T-helper 9 cell (primary cell): ENCODE measurements around the gene EIF5A2.
"Not testable (repeated sequence)": the region's sequence is repeated elsewhere in the genome, so short reads cannot be mapped to it uniquely, and the experiment has no call there.

Experiments
- DNase-seq: peaks from one replicate; pipeline ENCODE4 v3.0.0-alpha.2; 2020
- total RNA-seq, 2 donors: gene quantifications; one replicate each; lab custom pipeline; 2026; lab: John Stamatoyannopoulos, UW

Gene EIF5A2
- 15.9 to 23.6 reads per million in 2 donors for total RNA-seq

DNA sequence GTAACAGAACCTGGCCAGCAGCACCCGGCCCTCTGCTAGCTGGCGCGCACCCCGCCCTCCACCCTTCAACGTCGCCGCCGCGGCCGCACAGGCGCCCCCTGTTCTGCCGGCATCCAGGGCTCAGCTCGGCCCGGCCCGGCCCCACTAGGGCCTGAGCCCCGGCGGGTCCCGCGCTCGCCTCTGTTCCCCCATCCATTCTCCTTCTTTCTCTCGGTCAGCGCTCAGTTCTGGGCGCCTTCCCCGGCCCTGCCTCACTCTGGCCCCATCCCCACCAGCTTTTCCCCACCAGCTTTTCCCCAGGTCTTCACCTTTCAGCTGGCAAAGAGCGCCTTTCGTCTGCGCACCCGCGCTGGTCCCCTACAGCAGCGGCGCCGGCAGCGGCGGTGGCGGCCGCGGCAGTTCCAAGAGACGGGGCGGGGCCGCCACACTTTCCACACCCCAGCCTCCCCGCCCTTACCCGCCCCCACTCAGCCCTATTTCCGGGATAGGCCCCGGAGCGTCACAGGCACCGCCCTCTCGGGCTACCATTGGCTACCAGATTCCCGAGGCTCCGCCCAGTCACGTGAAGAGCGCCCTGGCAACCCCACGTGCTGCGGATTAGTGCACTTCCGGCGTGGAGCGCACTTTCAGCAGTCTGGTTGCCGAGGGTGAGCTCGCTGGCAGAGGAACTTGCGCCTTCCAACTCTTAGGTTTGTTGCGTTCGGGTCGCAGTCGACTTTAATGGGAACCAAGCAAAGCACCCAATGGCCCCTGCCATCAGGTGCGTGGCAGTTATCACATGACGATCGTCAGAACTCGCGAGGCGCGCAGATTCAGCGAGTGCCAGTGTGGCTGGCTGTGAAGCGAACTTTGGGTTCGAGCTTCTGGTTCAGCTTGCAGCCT is at the start of gene EIF5A2:
Gene EIF5A2, minus strand, starts transcription at position 403 of the 882 bp plus-strand sequence. CDS start 831 bp downstream, outside the sequence.
- DNase-seq, result peak; percentile 93

- DNase-seq, result no peak
These were observed 48.2 kb upstream of the EIF5A2 start for GRCh38 chr3:170956647-170957046.

DNA sequence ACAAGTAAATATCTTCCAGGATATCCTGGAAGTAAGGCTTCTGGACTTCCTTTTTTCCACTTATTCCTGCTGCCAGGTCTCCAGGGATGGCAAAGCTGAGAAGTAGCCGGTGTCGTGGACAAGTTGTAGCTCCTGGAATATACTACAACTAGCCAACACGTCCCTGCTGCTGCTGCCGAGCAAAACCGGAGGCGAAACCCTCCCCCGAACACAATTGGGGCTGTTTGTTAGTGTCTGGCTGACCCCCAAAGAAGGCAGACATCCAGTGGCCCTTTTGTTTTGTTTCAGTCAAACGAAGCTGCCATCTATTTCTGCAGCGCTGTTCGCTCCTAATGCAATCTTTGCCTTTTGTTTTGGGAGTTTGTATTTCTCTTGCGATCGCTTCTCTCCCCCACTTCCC is 45.3 kb upstream of the EIF5A2 start:
- no peak for DNase-seq

DNA sequence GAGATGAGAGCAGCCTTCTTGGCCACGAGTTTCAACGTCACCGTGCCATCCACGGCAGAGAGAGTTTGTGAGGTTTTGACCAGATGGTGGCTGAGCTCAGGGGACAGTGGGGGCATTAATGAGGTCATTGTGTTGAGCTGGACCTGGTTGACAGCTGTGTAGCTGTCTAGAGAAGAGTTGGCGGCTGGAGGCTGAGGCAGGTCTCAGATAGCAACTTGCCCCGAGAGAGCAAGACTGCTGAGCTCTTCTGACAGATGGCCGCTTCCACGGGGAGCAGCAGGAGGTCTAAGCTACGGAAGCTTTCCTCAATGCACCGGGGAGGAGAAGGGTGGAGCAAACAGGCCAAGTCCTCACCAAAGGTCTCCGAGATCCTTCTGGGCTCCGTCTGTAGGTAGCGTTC is 44.8 kb upstream of the EIF5A2 start:
- no peak for DNase-seq

GRCh38 chr3:170949211-170949610 is 40.8 kb upstream of the EIF5A2 start:
- DNase-seq, result no peak

GRCh38 chr3:170947018-170947769 is 38.8 kb upstream of the EIF5A2 start:
- DNase-seq, result no peak

DNA sequence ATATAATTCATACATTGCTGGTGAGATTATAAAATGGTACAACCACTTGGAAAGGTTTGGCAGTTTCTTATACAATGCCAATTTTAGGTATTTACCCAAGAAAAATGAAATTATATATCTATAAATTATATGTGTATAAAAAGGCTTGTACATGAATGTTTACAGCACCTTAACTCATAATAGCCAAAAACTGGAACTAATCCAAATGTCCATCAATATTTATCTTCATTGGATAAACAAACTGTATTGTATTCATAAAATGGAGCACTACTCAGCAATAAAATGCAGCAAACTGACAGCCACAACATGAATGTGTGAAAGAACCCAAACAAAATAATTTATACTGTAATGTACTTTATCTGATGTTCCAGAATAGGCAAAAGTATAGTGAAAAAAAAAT is 33.6 kb upstream of the EIF5A2 start:
- DNase-seq, result no peak

- no peak for DNase-seq
These were observed 33.1 kb upstream of the EIF5A2 start for GRCh38 chr3:170941551-170941950.

DNA sequence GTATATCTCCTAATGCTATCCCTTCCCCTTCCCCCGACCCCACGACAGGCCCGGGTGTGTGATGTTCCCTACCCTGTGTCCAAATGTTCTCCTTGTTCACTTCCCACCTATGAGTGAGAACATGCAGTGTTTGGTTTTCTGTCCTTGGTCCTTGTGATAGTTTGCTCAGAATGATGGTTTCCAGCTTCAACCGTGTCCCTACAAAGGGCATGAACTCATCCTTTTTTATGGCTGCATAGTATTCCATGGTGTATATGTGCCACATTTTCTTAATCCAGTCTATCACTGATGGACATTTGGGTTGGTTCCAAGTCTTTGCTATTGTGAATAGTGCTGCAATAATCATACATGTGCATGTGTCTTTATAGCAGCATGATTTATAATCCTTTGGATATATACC is 24.6 kb upstream of the EIF5A2 start:
- not testable (repeated sequence) for DNase-seq

- not testable (repeated sequence) for DNase-seq
These were observed 15.1 kb upstream of the EIF5A2 start for GRCh38 chr3:170923553-170923952.

GRCh38 chr3:170918715-170919114 is 10.3 kb upstream of the EIF5A2 start:
- DNase-seq, result no peak

- no peak for DNase-seq
These were observed 6.3 kb upstream of the EIF5A2 start for GRCh38 chr3:170914690-170915089.

GRCh38 chr3:170914212-170914611 is 5.8 kb upstream of the EIF5A2 start:
- DNase-seq, result no peak

- DNase-seq, result no peak
These were observed 2.6 kb upstream of the EIF5A2 start for GRCh38 chr3:170911051-170911450.

DNA sequence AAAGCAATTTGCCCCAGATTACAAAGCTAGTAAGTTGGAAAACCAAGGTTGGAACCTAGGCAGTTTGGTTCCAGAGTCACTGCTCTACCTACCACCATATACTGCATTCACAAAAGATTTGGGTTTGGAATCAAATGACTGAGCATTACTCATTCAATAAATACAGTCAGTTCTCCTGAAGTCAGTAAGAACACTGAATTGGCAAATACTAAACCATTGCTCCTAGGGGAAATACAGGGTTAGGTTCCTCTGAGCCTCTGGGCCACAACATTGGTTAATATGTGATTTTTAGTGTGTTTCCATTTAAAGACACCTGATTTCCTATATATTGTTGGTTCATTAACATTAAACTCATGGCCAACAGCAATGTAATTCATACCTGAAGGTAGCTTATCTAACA is 2.1 kb upstream of the EIF5A2 start:
- DNase-seq, result no peak

DNA sequence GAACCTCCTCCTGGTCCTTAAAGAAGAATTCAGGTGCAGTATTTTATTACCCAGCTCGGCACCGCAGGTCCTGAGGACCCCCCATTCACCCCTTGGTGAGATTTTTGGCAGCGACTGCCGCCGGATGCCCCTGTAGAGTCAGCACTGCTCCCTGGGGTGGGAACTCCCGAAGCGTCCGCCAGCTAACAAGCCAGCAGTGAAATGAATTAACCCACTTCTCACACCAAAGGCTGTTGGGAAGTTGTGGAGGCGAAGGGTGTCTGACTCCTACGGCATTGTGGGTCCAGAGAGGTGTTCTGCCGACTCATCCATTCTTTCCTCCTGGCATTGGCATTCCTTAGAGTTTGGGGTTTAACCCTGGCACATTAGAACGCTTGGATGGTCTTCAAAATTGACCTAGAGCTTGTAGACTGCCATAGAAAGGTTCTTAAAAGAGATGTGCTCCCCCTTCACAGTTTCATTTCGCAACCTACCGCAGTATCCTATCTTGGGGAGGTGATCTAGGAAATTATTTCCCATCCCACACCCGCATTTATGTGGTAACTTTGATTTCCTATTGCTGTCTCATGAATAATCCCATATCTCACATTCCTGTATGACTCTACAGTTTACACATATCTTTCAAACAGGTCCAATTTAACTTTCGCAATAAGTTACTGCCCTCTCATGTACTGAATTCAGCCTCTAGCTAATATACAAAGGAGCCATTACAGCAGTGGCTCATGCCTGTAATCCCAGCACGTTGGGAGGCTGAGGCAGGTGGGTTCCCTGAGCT is 879 bp upstream of the EIF5A2 start:
- no peak for DNase-seq

GRCh38 chr3:170907637-170908234 is 701 bp downstream of the EIF5A2 start:
- DNase-seq, result no peak

DNA sequence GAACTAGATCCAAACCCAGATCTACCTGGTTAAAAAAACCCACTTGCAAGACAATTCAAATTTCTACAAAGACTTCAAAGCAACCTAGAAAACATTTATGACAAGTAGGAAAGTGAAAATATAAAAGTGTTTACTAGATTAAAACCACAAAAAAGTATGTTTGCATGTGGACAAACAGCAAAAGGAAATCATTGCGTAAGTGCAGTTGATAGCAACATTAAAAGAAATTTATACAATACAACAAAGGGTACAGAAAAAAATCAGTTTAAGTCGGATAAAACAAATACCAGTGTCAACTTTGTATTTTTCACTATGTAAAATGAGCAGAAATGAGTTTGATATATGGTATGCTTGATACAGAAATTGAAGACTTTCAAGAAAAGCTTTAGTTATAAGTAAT is 2.6 kb downstream of the EIF5A2 start:
- no peak for DNase-seq

GRCh38 chr3:170903123-170903522 is 5.3 kb downstream of the EIF5A2 start:
- no peak for DNase-seq

- no peak for DNase-seq
These were observed 9.0 kb downstream of the EIF5A2 start for GRCh38 chr3:170899455-170899854.

DNA sequence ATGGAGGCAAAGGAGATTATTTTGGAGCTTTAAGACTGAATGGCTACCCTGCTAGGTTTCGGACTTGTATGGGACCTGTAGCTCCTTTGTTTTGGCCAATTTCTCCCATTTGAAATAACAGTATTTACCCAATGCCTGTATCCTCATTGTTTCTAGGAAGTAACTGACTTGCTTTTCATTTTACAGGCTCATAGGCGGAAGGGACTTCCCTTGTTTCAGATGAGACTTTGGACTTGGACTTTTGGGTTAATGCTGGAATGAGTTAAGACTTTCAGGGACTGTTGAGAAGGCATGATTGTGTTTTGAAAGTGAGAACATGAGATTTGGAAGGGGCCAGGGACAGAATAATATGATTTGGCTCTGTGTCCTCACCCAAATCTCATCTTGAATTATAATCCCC is 10.5 kb downstream of the EIF5A2 start:
- DNase-seq, result no peak

DNA sequence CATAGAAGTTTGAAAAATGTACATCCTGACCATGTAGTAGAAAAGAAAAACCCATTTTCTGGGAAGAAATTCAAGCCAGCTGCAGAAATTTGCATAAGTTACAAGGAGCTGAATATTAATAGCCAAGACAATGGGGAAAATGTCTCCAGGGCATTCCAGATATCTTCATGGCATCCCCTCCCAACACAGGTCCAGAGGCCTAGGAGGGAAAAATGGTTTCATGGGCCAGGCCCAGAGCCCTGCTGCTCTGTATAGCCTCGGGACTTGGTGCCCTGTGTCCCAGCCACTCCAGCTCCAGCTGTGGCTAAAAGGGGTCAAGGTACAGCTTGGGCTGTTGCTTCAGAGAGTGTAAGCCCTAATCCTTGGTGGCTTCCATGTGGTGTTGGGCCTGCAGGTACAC is 11.2 kb downstream of the EIF5A2 start:
- not testable (repeated sequence) for DNase-seq

DNA sequence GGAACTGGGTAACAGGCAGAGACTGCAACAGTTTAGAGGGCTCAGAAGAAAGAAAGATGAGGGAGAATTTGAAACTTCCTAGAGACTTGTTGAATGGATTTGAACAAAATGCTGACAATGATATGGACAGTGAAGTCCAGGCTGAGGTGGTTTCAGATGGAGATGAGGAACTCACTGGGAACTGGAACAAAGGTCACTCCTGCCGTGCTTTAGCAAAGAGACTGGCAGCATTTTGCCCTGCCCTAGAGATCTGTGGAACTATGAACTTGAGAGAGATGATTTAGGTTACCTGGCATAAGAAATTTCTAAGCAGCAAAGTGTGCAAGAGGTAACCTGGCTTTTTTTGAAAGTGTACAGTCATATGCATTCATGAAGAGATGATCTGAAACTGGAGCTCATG is 11.7 kb downstream of the EIF5A2 start:
- DNase-seq, result no peak
